GM20000 (cell line): Measurements from ENCODE around the gene ORM1.
A peak's percentile ranks its signal among the peaks of the same experiment; 100 is the strongest.

Experiments used
- DNase-seq: peaks from one replicate; pipeline ENCODE4 v3.0.0; 2012; ENCODE audit warnings: low spot score
- TF ChIP-seq, protein P1 (sequence below): IDR thresholded peaks from 2 replicates; pipeline ENCODE4 v1.5.1; 2012; ENCODE audit warnings: mild to moderate bottlenecking, control low read depth; ENCODE audit errors: extremely low read depth, missing control alignments

Gene ORM1

DNA sequence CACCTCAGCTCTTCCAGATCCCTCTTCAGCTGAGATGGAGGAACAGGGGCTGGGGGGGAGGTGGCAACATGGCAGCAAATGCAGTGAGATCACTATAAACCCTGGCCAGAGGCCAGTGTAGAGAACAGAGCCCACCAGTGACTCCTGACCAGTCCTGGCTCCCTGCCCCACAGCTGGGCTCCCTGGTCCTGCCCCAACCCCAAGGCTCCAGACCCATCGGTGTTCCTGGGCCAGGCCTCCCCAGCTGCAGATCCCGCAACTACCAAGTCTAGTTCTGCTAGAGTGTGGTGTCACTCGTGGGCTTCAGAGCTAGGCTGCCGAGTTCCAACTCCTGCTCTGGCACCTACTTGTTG is 48.0 kb downstream of the ORM1 start:
- TF ChIP-seq, protein P1, sequence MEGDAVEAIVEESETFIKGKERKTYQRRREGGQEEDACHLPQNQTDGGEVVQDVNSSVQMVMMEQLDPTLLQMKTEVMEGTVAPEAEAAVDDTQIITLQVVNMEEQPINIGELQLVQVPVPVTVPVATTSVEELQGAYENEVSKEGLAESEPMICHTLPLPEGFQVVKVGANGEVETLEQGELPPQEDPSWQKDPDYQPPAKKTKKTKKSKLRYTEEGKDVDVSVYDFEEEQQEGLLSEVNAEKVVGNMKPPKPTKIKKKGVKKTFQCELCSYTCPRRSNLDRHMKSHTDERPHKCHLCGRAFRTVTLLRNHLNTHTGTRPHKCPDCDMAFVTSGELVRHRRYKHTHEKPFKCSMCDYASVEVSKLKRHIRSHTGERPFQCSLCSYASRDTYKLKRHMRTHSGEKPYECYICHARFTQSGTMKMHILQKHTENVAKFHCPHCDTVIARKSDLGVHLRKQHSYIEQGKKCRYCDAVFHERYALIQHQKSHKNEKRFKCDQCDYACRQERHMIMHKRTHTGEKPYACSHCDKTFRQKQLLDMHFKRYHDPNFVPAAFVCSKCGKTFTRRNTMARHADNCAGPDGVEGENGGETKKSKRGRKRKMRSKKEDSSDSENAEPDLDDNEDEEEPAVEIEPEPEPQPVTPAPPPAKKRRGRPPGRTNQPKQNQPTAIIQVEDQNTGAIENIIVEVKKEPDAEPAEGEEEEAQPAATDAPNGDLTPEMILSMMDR: no peak
- no peak for DNase-seq

DNA sequence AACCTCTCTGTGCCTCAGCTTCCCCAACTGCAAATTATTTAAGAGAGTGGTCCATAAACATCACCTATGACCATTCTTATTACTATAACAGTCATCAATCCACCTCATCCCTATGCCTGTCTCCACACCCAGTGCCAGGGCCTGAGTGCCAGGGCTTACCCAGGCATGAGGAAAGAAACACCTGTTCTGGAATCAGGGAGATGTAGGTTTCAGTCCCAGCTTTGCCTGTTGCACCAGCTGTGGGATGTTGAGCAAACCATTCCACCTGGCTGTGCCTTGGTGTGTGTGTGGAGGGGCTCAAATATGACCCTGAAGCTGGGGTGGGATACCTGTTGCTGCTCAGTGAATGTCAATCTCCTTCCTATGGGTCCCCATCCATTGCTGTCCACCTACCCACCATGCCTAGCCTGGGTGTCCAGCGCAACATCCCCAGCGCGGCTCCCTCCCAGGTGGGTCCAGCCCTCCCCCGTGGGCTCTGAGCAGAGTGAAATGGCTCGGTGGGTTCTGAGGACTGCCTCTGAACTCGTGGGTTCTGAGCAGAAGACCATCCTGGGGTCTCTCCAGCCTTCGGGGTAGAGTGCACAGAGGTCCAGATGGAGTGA is 48.5 kb downstream of the ORM1 start:
- DNase-seq: no peak
- TF ChIP-seq, protein P1: no peak

DNA sequence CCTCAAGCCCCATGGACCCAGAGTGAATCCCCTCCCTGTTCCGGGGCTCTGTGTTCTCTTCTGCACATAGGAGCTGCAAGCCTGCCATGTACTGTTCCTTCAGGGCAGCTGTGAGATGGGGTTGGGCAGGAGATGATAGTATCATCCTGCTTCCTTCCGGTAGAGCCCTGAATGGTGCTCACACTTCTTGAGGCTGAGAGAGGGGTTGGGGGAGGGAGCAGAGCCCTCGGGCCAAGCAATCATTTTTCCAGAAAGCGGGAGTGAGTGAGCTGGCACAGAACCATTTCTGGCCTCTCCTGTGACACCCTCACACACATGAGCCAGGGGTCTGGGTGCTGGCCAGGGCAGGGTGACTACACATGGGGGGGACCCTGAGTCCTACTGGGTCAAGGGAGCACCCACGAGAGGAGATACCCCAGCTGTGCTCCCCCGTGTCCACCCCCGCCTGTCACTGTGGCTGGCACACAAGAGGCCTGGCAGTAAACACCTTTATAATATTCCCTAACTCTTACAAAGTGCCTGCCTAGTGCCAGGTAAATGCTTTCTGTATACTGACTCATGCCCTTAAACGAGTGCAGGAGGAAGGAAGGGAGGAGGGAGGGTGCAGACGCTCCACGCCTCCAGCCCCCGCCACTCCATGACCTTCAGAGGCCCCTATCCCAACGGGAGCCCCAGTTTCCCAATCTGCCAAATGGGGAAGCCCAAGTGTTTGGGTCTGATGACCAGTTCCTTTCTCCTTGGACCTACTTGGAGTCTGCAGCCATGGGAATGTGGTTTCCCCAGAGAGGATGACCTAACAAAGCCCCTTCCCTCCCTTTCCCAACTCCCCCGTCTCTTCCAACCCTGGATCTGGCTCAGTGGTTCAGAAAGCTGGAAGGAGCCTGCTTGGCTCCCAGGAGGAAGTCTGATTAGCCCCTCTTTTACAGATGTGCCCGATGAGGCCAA is 49.3 kb downstream of the ORM1 start:
- TF ChIP-seq, protein P1: no peak
- DNase-seq: peak; percentile 51

DNA sequence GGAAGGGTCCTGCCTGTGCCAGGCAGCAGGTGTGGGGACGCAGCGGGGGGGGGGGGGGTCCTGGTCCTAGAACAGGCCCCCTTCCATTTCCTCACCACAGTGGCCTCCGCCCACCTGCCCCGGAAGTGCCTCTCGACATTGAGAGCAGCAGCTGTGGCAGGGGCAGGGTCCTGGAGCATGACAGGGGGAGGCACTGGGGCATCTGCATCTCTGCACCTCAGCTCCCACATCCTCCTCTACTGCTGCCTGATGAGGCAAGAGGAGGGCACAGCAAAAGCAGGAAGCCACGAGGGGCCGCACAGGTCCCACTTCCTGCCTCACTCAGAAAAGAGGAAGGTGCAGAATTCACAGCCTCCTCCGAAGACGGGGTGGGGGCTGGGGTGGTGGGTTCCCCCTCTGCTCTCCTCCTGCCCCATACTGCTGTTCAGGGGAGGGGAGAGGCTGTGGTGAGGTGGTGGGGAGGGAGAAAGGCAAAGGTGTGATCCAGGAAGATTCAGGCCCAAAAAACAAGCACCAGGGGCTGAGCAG is 50.1 kb downstream of the ORM1 start:
- TF ChIP-seq, protein P1: no peak
- DNase-seq: peak; percentile 82

DNA sequence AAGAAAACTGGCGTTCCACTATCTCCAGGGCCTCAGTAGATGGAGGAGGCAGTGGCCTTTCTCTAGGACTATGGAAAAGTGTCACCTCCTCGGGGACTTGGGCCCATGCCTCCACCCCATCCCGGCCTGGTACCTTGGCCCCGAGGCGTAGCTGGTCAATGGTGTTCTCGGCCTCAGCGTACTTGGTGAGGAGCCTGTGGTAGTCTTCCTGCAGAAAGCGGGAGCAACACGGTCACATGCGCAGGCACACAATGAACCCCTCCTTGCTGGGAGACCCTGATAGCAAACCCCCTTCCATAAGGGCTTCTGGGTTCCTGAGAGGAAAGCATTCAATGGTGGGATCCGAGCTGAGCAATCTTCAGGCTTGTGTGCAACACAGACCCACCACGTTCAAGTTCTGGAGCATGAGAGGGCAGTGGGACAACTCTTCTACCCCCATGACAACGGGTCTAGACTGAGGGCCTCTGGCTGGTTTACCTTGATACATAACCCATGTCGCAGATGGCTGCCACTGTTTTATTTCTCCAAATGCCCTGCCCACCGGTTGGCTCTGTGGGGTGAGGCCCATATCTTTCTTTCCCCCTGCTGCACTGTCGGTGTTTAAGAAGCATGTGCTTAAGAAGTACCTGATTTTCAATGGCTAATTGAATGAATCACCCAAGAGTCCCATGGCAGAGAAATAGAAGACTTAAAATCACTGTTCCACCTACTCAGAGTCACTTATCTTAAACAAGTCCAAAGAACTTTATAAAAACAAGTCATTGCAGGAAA is 51.2 kb downstream of the ORM1 start:
- DNase-seq: no peak
- TF ChIP-seq, protein P1: no peak

DNA sequence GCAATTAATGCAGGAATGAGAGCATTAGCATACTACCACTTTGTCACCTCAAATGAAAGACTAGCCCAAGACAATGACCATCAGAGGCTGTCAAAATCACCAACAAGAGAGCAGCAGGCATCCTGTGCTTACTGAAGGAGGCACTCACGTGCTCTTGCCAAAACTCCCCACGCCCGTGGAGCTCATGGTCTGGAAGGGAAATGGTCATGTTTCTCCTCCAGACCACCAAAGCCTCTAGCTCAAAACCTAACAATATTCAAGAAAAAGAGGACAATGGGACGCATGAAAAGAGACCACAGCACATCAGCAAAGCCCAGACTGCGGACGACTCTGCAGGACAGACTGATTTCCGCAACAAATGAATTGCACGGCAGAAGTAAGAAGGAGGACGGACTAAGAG is 52.0 kb downstream of the ORM1 start:
- TF ChIP-seq, protein P1: no peak

More for the DNA sequence above, 52.0 kb downstream of the ORM1 start:
- DNase-seq: no peak
